IMR-90 (cell line): ENCODE data around the gene AGAP1.

ENCODE experiments used
- MXI1 ChIP-seq: IDR thresholded peaks from 2 replicates; pipeline ENCODE4 v1.6.1; 2012; ENCODE audit warnings: low read depth, mild to moderate bottlenecking, low read length, moderate library complexity, borderline replicate concordance
- RCOR1 ChIP-seq: IDR thresholded peaks from 2 replicates; pipeline ENCODE4 v1.6.1; 2012; ENCODE audit warnings: mild to moderate bottlenecking, low read length, improper control_type of control experiment; ENCODE audit not compliant: insufficient replicate concordance

GRCh38 chr2:236136538-236136937, 642.7 kb downstream of the AGAP1 start:
- no peak for TF ChIP-seq RCOR1
- TF ChIP-seq MXI1 = no peak
